ENCODE results near the gene LMO7. TPM values are rescaled to one million over a fixed set of nuclear protein-coding genes. Genes with fewer than 3 reads are reported as not detected.

The LMO7 gene
- total RNA-seq, 1 experiment from 2014 or later, result 20.4 TPM

- 0 out of 2 replicates have a peak, but pooled peaks cover 2% of the 10 kb centered on the region for H3K79me2 ChIP-seq (ENCODE audit: insufficient read depth, low read length)
- H3K56ac ChIP-seq (ENCODE audit: insufficient read length, low read depth, low read length), result no peak overlapping the region
- H4K5ac ChIP-seq (ENCODE audit: insufficient read length, low read depth, low read length), result no peak overlapping the region
- no peaks in the 10 kb centered on the region for H3K4me1 ChIP-seq (ENCODE audit: insufficient read depth, low read length)
- no peak overlapping the region for H3K9ac ChIP-seq (ENCODE audit: extremely low read depth, insufficient read length, low read length)
- no peaks in the 10 kb centered on the region for H3K27me3 ChIP-seq (ENCODE audit: insufficient read depth, low read length)
- H3K27ac Mint-ChIP-seq, result no peak overlapping the region
- no peak overlapping the region for H2BK120ac ChIP-seq (ENCODE audit: low read depth, low read length, poor library complexity, severe bottlenecking)
- no peak overlapping the region for H4K91ac ChIP-seq (ENCODE audit: insufficient read length, low read depth, low read length)
- DNase-seq, result no peak
- H3K79me1 ChIP-seq (ENCODE audit: insufficient read depth, low read depth, low read length, poor library complexity, severe bottlenecking), result no peaks in the 10 kb centered on the region
- H3K23me2 ChIP-seq (ENCODE audit: insufficient read length, low read depth, low read length, poor library complexity, severe bottlenecking), result no peaks in the 10 kb centered on the region
- H3K23ac ChIP-seq (ENCODE audit: insufficient read length, low read depth, low read length), result no peak overlapping the region
- no peak for TF ChIP-seq CTCF (conservative IDR thresholded peaks at IDR 0.05)
- H2BK20ac ChIP-seq (ENCODE audit: low read depth, low read length, poor library complexity, severe bottlenecking), result no peak overlapping the region
- H2AFZ ChIP-seq (ENCODE audit: low read length), result no peak overlapping the region
- H3K27me3 Mint-ChIP-seq (ENCODE audit: low read depth), result no peaks in the 10 kb centered on the region
- no peaks in the 10 kb centered on the region for H3K9me3 ChIP-seq (ENCODE audit: control insufficient read depth, low read depth, low read length)
- H2BK12ac ChIP-seq (ENCODE audit: insufficient read length, low read depth, low read length), result no peak overlapping the region
- no peaks in the 10 kb centered on the region for H4K20me1 ChIP-seq (ENCODE audit: control insufficient read depth, insufficient read depth, insufficient read length)
- no peak overlapping the region for H3K14ac ChIP-seq (ENCODE audit: insufficient read depth, low read length)
- no peak overlapping the region for H3K18ac ChIP-seq (ENCODE audit: insufficient read length, low read depth, low read length)
- H3K4ac ChIP-seq (ENCODE audit: low read depth, low read length), result no peak overlapping the region
- H2AK5ac ChIP-seq (ENCODE audit: insufficient read length, low read length), result no peak overlapping the region
- no peak overlapping the region for H4K8ac ChIP-seq (replicated peaks; ENCODE audit: insufficient read length, low read depth, low read length)
- no peak overlapping the region for H2BK5ac ChIP-seq (ENCODE audit: insufficient read length, low read length)
- no peak overlapping the region for H2BK15ac ChIP-seq (ENCODE audit: low read depth, low read length)
- H3T11ph ChIP-seq (ENCODE audit: low read length), result no peak overlapping the region
- H3K4me3 Mint-ChIP-seq, result no peak overlapping the region
- no peak overlapping the region for H3K27ac ChIP-seq (ENCODE audit: insufficient read length, low read depth, low read length)
- peaks cover 4 to 15% (median 5%) of the 10 kb centered on the region in 3 experiments for H3K36me3 Mint-ChIP-seq (ENCODE audit: insufficient read depth in 1 of 3, low read depth in 3 of 3)
- peaks cover 2 to 5% of the 10 kb centered on the region in 2 experiments; a peak in 4 of 5 replicates for H3K9me3 Mint-ChIP-seq
- H3K4me1 Mint-ChIP-seq, result peaks cover 5 to 12% of the 10 kb centered on the region in 2 experiments; a peak in 3 of 4 replicates
- H3K4me2 ChIP-seq (ENCODE audit: insufficient read depth, insufficient read length, low read length), result no peak overlapping the region
Observed at GRCh38 chr13:75705908-75706307, 69.8 kb downstream of the LMO7 start.
